Measurements from ENCODE around the gene NPIPB4.
"Not testable (repeated sequence)": the region's sequence is repeated elsewhere in the genome, so short reads cannot be mapped to it uniquely, and the experiment has no call there.

DNA sequence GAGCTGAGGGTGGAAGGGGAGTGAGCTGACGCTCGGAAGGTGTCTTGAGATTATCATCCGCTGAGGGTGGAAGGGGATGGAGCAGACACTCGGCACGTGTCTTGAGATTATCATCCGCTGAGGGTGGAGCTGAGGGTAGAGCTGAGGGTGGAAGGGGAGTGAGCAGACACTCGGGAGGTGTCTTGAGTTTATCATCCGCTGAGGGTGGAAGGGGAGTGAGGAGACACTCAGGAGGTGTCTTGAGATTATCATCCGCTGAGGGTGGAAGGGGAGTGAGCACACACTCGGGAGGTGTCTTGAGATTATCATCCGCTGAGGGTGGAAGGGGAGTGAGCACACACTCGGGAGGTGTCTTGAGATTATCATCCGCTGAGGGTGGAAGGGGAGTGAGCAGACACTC is 20.4 kb downstream of the NPIPB4 start:
- not testable (repeated sequence) for TF ChIP-seq UBTF (IDR thresholded peaks at IDR 0.05; ENCODE audit: borderline replicate concordance in 1 of 2, low read depth in 2 of 2, low read length in 2 of 2); ZSCAN29 (IDR thresholded peaks at IDR 0.05); THRAP3 (IDR thresholded peaks at IDR 0.05; ENCODE audit: borderline replicate concordance); RAD51 (IDR thresholded peaks at IDR 0.05; ENCODE audit: borderline replicate concordance, low read depth); XRCC5 (IDR thresholded peaks at IDR 0.05; ENCODE audit: low read depth, low read length); CTCF (IDR thresholded peaks at IDR 0.05 in 2 of 3, conservative IDR thresholded peaks at IDR 0.05 in 1 of 3; ENCODE audit: insufficient read depth in 2 of 3, low read depth in 1 of 3, low read length in 3 of 3); MEF2D (tag; conservative IDR thresholded peaks at IDR 0.05; ENCODE audit: low read depth); RAD21 (CRISPR knock-in tag; conservative IDR thresholded peaks at IDR 0.05 in 1 of 2, IDR thresholded peaks at IDR 0.05 in 1 of 2); ZNF444 (CRISPR knock-in tag; IDR thresholded peaks at IDR 0.05); CEBPB (tag; IDR thresholded peaks at IDR 0.05); MTA3 (IDR thresholded peaks at IDR 0.05; ENCODE audit: borderline replicate concordance)

Measured in K562 (cell line).